SK-N-SH (cell line): ENCODE data around the gene STXBP6. TPM values are rescaled to one million over a fixed set of nuclear protein-coding genes. Genes with fewer than 3 reads are reported as not detected.
"Not testable (repeated sequence)": the region's sequence is repeated elsewhere in the genome, so short reads cannot be mapped to it uniquely, and the experiment has no call there.

ENCODE experiments used
- CTCF ChIA-PET: fragments of 300-600, 350-600 bp; formaldehyde crosslinking; extraction: SDS; loops from one replicate; lab custom pipeline; 2021; lab: Yijun Ruan, JAX
- POLR2A ChIA-PET: fragments of 350-600 bp; sonication (Branson Sonifier 250); formaldehyde crosslinking; extraction: SDS; loops from one replicate; lab custom pipeline; 2020; ENCODE audit warnings: antibody characterized with exemption, inconsistent platforms; lab: Yijun Ruan, JAX
- DNase-seq: peaks from one replicate; pipeline ENCODE4 v3.0.0; 2012
- H2AFZ ChIP-seq: fragments of 200-600 bp; sonication (generic); 2 replicates; pipeline ENCODE4 v1.8.1; 2016; ENCODE audit warnings: antibody characterized with exemption, mild to moderate bottlenecking, low read depth
- H3F3A ChIP-seq: fragments of 200-600 bp; sonication (generic); replicated peaks from 2 replicates; pipeline ENCODE3; 2016; ENCODE audit warnings: antibody characterized with exemption, mild to moderate bottlenecking; ENCODE audit not compliant: insufficient read depth
- H3K27ac ChIP-seq, 2 experiments: fragments of 200-500 bp in 1 of 2; fragments of 200-600 bp in 1 of 2; sonication (Bioruptor generic) in 1 of 2; sonication (generic), shearing (Covaris generic) in 1 of 2; 2 replicates each; pipeline versions ENCODE4 v1.5.1 to v1.6.1; 2014 to 2016; ENCODE audit warnings: low read depth in 2 of 2, inconsistent platforms in 1 of 2, low read length in 1 of 2, mild to moderate bottlenecking in 1 of 2, mixed read lengths in 1 of 2
- H3K27me3 ChIP-seq: fragments of 200-600 bp; sonication (generic), shearing (Covaris generic); 2 replicates; pipeline ENCODE4 v1.6.1; 2016; ENCODE audit warnings: mixed run types; ENCODE audit not compliant: insufficient read depth
- H3K36me3 ChIP-seq, 2 experiments: fragments of 200-500 bp in 1 of 2; fragments of 200-600 bp in 1 of 2; sonication (Bioruptor generic) in 1 of 2; sonication (generic) in 1 of 2; replicated peaks in 1 of 2; 2 replicates each; pipeline versions ENCODE3 to v1.5.1; 2014 to 2016; ENCODE audit warnings: low read length in 1 of 2, mild to moderate bottlenecking in 1 of 2; ENCODE audit not compliant: insufficient read depth in 2 of 2, control insufficient read depth in 1 of 2
- H3K4me1 ChIP-seq, 2 experiments: fragments of 200-500 bp in 1 of 2; fragments of 200-600 bp in 1 of 2; sonication (Bioruptor generic) in 1 of 2; sonication (generic), shearing (Covaris generic) in 1 of 2; 2 replicates each; pipeline versions ENCODE4 v1.5.1 to v1.6.1; 2014 to 2016; ENCODE audit warnings: low read depth in 1 of 2, low read length in 1 of 2, mixed run types in 1 of 2; ENCODE audit not compliant: insufficient read depth in 2 of 2, control insufficient read depth in 1 of 2
- H3K4me2 ChIP-seq: fragments of 200-600 bp; sonication (generic), shearing (Covaris generic); 2 replicates; pipeline ENCODE4 v1.6.1; 2017; ENCODE audit warnings: mixed run types
- H3K4me3 ChIP-seq, 2 experiments: fragments of 200-500 bp in 1 of 2; fragments of 200-600 bp in 1 of 2; sonication (Bioruptor generic) in 1 of 2; sonication (generic), shearing (Covaris generic) in 1 of 2; 2 replicates each; pipeline versions ENCODE4 v1.5.1 to v1.8.1; 2014 to 2016; ENCODE audit warnings: low read depth in 2 of 2, inconsistent platforms in 1 of 2, low read length in 1 of 2, mild to moderate bottlenecking in 1 of 2, mixed read lengths in 1 of 2, moderate library complexity in 1 of 2
- H3K79me2 ChIP-seq: fragments of 200-600 bp; sonication (generic); 2 replicates; pipeline ENCODE4 v1.8.1; 2017; ENCODE audit warnings: mild to moderate bottlenecking; ENCODE audit not compliant: insufficient read depth
- H3K9ac ChIP-seq: fragments of 200-600 bp; sonication (generic); 2 replicates; pipeline ENCODE4 v1.6.1; 2017; ENCODE audit warnings: mixed run types
- H3K9me2 ChIP-seq: fragments of 200-600 bp; sonication (generic); 2 replicates; pipeline ENCODE4 v1.6.1; 2017; ENCODE audit warnings: mixed run types
- H3K9me3 ChIP-seq: fragments of 200-600 bp; sonication (generic); 2 replicates; pipeline ENCODE4 v1.6.1; 2017; ENCODE audit warnings: mixed run types, mild to moderate bottlenecking, moderate library complexity
- H4K20me1 ChIP-seq: fragments of 200-600 bp; sonication (generic); 2 replicates; pipeline ENCODE4 v1.6.1; 2017; ENCODE audit warnings: mild to moderate bottlenecking, mixed run types; ENCODE audit not compliant: insufficient read depth
- ELF1 ChIP-seq: IDR thresholded peaks from 2 replicates; pipeline ENCODE4 v1.4.0; 2012
- EP300 ChIP-seq, 2 experiments: IDR thresholded peaks; 2 replicates each; pipeline versions ENCODE4 v1.4.0 to v1.6.1; 2012; ENCODE audit warnings: borderline replicate concordance in 1 of 2, low read depth in 1 of 2, low read length in 1 of 2
- FOXJ3 ChIP-seq: sonication (generic); formaldehyde crosslinking; IDR thresholded peaks from 2 replicates; pipeline ENCODE4 v1.5.1; 2020; ENCODE audit warnings: mild to moderate bottlenecking, missing genetic modification reagents
- GABPA ChIP-seq: IDR thresholded peaks from 2 replicates; pipeline ENCODE4 v1.4.0; 2012; ENCODE audit warnings: low read depth, mild to moderate bottlenecking
- JUND ChIP-seq: IDR thresholded peaks from 2 replicates; pipeline ENCODE4 v1.4.0; 2012
- MAX ChIP-seq: IDR thresholded peaks from 2 replicates; pipeline ENCODE4 v1.4.0; 2012; ENCODE audit warnings: low read depth
- RAD21 ChIP-seq: IDR thresholded peaks from 2 replicates; pipeline ENCODE4 v1.6.1; 2012; ENCODE audit warnings: mild to moderate bottlenecking, low read length
- RCOR1 ChIP-seq: fragments of 150-350 bp; IDR thresholded peaks from 2 replicates; pipeline ENCODE4 v1.6.1; 2017; ENCODE audit warnings: antibody characterized with exemption, low read length
- RFX5 ChIP-seq: IDR thresholded peaks from 2 replicates; pipeline ENCODE4 v1.6.1; 2012; ENCODE audit warnings: mild to moderate bottlenecking, improper control_type of control experiment, low read length
- RXRA ChIP-seq: IDR thresholded peaks from 2 replicates; pipeline ENCODE4 v1.4.0; 2012; ENCODE audit warnings: low read depth, mild to moderate bottlenecking, borderline replicate concordance
- SMC3 ChIP-seq: IDR thresholded peaks from 2 replicates; pipeline ENCODE4 v1.6.1; 2012; ENCODE audit warnings: low read depth, low read length, improper control_type of control experiment
- USF1 ChIP-seq: IDR thresholded peaks from 2 replicates; pipeline ENCODE4 v1.4.0; 2012; ENCODE audit warnings: low read depth, borderline replicate concordance
- YY1 ChIP-seq: IDR thresholded peaks from 2 replicates; pipeline ENCODE4 v1.4.0; 2012; ENCODE audit warnings: low read depth, mild to moderate bottlenecking
- ZBTB33 ChIP-seq: IDR thresholded peaks from 2 replicates; pipeline ENCODE4 v1.4.0; 2012; ENCODE audit warnings: low read depth, borderline replicate concordance
- WGBS: methylation state at CpG from one replicate; pipeline ENCODE4 v1.1.6; 2017; ENCODE audit warnings: low lambda C conversion rate; 5-methylcytosine and 5-hydroxymethylcytosine counted together
- polyA plus RNA-seq, 3 experiments: library from polyadenylated mRNA; depleted of rRNA; stranded (reverse); fragments of >200 nt; gene quantifications; 2 replicates each; pipeline ENCODE4 v1.2.3, GENCODE V29; 2012

STXBP6 gene
- polyA plus RNA-seq, 1 of the 3 experiments (the other 2 are of a cell fraction): 0.16 TPM

- WGBS: 9% methylated on average over 8 of the region's 8 CpGs
- Histone ChIP-seq H3F3A (no peaks in the 10 kb centered on the region), H4K20me1 (no peaks in the 10 kb centered on the region), H3K4me2 (no peak overlapping the region), H2AFZ (0 out of 2 replicates have a peak overlapping the region, but pooled peaks have one; percentile 29), H3K9me3 (no peaks in the 10 kb centered on the region), H3K9ac (no peak overlapping the region), H3K79me2 (no peaks in the 10 kb centered on the region), H3K36me3 (no peaks in the 10 kb centered on the region), H3K9me2 (no peaks in the 10 kb centered on the region), H3K4me1 (no peaks in the 10 kb centered on the region), H3K4me3 (no peak overlapping the region), H3K27me3 (no peaks in the 10 kb centered on the region), H3K27ac (no peak overlapping the region)
- CTCF ChIA-PET: no interaction called here
- DNase-seq: peak; percentile 0
- TF ChIP-seq FOXJ3 (no peak), USF1 (peak; percentile 47)
- POLR2A ChIA-PET: no interaction called here
Measured at GRCh38 chr14:24775950-24776349, 274.0 kb downstream of the STXBP6 start.

GRCh38 chr14:24774187-24774915 is 275.6 kb downstream of the STXBP6 start:
- WGBS: 5% methylated on average over 6 of the region's 6 CpGs
- no peak for DNase-seq
- Histone ChIP-seq H3K4me3 (no peak overlapping the region), H3K79me2 (no peaks in the 10 kb centered on the region), H3F3A (no peaks in the 10 kb centered on the region), H3K9me2 (no peaks in the 10 kb centered on the region), H3K9ac (no peak overlapping the region), H3K27ac (no peak overlapping the region), H4K20me1 (no peaks in the 10 kb centered on the region), H3K27me3 (no peaks in the 10 kb centered on the region), H3K9me3 (no peaks in the 10 kb centered on the region), H2AFZ (no peak overlapping the region), H3K4me1 (no peaks in the 10 kb centered on the region), H3K4me2 (no peak overlapping the region), H3K36me3 (no peaks in the 10 kb centered on the region)
- POLR2A ChIA-PET: no interaction called here
- TF ChIP-seq JUND: no peak
- CTCF ChIA-PET: no interaction called here

GRCh38 chr14:24773564-24773963 is 276.4 kb downstream of the STXBP6 start:
- POLR2A ChIA-PET, H3K9ac ChIP-seq, H3K4me2 ChIP-seq, CTCF ChIA-PET, H3K9me3 ChIP-seq, H3K4me1 ChIP-seq, H2AFZ ChIP-seq, H3K27ac ChIP-seq, H3K36me3 ChIP-seq, H3K27me3 ChIP-seq, H3K9me2 ChIP-seq, H4K20me1 ChIP-seq, H3K79me2 ChIP-seq, H3F3A ChIP-seq, H3K4me3 ChIP-seq, DNase-seq: not testable (repeated sequence)
- WGBS: 0% methylated on average over 1 of the region's 1 CpG

- H3K4me3 ChIP-seq: no peak overlapping the region
- DNase-seq: no peak
- H3K27me3 ChIP-seq: no peaks in the 10 kb centered on the region
- no peak overlapping the region for H2AFZ ChIP-seq
- no peaks in the 10 kb centered on the region for H4K20me1 ChIP-seq
- no peaks in the 10 kb centered on the region for H3K79me2 ChIP-seq
- no peak overlapping the region for H3K9ac ChIP-seq
- WGBS: 5% methylated on average over 2 of the region's 2 CpGs
- POLR2A ChIA-PET: no interaction called here
- H3K9me2 ChIP-seq: no peaks in the 10 kb centered on the region
- H3K9me3 ChIP-seq: no peaks in the 10 kb centered on the region
- CTCF ChIA-PET: interaction anchor here (0.8 kb wide), 1 partner anchor 11 kb away, joined by 3 read pairs; no protein-coding TSS in a partner anchor
- no peak overlapping the region for H3K4me2 ChIP-seq
- no peaks in the 10 kb centered on the region for H3K4me1 ChIP-seq
- H3F3A ChIP-seq: no peaks in the 10 kb centered on the region
- no peak overlapping the region for H3K27ac ChIP-seq
- no peaks in the 10 kb centered on the region for H3K36me3 ChIP-seq
- no peak for TF ChIP-seq GABPA
- no peak for TF ChIP-seq EP300 (IDR thresholded peaks at IDR 0.05; ENCODE audit: borderline replicate concordance in 1 of 2, low read depth in 1 of 2, low read length in 1 of 2)
- no peak for TF ChIP-seq ELF1
- TF ChIP-seq RAD21: no peak
- no peak for TF ChIP-seq RFX5
- no peak for TF ChIP-seq RCOR1
- TF ChIP-seq RXRA: no peak
- no peak for TF ChIP-seq MAX
- TF ChIP-seq ZBTB33: no peak
- TF ChIP-seq SMC3: no peak
- no peak for TF ChIP-seq FOXJ3
- no peak for TF ChIP-seq YY1
Measured at GRCh38 chr14:24766434-24766833, 283.5 kb downstream of the STXBP6 start.
